Liver (tissue), 3 donors: ENCODE data around the gene RANBP17.

Source experiments
- HNF4A ChIP-seq, 2 donors: conservative IDR thresholded peaks; 2 replicates each; pipeline ENCODE4 v1.6.1; 2016; ENCODE audit warnings: antibody characterized with exemption in 2 of 2, mild to moderate bottlenecking in 2 of 2
- TF ChIP-seq, protein P1 (sequence below): fragments of 150-350 bp; IDR thresholded peaks from 2 replicates; pipeline ENCODE4 v1.5.1; 2017; ENCODE audit warnings: improper control_type of control experiment, low read depth, low read length; ENCODE audit not compliant: missing input control
- donor health status: healthy.
- donor health status: healthy.

DNA sequence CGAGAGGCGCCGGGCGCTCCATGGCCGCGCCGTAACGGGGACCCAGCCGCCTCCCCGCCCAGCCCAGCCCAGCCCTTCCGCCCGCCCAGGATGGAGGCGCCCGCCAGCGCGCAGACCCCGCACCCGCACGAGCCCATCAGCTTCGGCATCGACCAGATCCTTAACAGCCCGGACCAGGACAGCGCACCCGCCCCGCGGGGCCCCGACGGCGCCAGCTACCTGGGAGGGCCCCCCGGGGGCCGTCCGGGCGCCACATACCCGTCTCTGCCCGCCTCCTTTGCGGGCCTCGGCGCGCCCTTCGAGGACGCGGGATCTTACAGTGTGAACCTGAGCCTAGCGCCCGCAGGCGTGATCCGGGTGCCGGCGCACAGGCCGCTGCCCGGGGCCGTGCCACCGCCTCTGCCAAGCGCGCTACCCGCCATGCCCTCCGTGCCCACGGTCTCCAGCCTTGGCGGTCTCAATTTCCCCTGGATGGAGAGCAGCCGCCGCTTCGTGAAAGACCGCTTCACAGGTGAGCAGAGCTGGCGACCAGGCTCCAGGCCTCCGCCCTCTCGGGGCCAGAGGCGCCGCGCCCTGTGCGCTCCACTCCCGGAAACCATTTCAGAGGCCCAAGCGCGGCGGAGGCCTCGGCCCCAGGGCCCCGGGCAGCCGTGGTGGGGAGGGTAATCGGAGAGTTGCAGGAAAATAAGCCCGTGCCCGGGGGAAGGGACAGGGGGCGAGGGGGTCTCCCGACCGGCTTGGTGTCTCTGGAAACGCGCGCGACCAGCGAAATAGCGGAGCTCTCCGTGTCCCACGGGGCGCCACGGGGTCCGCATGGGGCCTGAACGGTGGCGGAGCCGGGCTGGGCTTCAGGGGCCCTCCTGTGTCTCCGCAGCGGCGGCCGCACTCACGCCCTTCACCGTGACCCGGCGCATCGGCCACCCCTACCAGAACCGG is 447.7 kb downstream of the RANBP17 start:
- no peak for TF ChIP-seq HNF4A (conservative IDR thresholded peaks at IDR 0.05)
- TF ChIP-seq, protein P1, sequence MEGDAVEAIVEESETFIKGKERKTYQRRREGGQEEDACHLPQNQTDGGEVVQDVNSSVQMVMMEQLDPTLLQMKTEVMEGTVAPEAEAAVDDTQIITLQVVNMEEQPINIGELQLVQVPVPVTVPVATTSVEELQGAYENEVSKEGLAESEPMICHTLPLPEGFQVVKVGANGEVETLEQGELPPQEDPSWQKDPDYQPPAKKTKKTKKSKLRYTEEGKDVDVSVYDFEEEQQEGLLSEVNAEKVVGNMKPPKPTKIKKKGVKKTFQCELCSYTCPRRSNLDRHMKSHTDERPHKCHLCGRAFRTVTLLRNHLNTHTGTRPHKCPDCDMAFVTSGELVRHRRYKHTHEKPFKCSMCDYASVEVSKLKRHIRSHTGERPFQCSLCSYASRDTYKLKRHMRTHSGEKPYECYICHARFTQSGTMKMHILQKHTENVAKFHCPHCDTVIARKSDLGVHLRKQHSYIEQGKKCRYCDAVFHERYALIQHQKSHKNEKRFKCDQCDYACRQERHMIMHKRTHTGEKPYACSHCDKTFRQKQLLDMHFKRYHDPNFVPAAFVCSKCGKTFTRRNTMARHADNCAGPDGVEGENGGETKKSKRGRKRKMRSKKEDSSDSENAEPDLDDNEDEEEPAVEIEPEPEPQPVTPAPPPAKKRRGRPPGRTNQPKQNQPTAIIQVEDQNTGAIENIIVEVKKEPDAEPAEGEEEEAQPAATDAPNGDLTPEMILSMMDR, result no peak
